HL-60/S4 treated with retinoic acid at 250 ng/mL for 4 days and 3 days (cell line): ENCODE results near the gene RAPGEF5.
"Not testable (repeated sequence)": the region's sequence is repeated elsewhere in the genome, so short reads cannot be mapped to it uniquely, and the experiment has no call there.

Experiments used
- in situ Hi-C: fragments of 300-500 bp; cut with MboI; formaldehyde crosslinking; loops from 2 replicates; pipeline ENCODE4 v1.7.0; 2022; ENCODE audit warnings: low sequenced_read_pairs

Gene RAPGEF5

DNA sequence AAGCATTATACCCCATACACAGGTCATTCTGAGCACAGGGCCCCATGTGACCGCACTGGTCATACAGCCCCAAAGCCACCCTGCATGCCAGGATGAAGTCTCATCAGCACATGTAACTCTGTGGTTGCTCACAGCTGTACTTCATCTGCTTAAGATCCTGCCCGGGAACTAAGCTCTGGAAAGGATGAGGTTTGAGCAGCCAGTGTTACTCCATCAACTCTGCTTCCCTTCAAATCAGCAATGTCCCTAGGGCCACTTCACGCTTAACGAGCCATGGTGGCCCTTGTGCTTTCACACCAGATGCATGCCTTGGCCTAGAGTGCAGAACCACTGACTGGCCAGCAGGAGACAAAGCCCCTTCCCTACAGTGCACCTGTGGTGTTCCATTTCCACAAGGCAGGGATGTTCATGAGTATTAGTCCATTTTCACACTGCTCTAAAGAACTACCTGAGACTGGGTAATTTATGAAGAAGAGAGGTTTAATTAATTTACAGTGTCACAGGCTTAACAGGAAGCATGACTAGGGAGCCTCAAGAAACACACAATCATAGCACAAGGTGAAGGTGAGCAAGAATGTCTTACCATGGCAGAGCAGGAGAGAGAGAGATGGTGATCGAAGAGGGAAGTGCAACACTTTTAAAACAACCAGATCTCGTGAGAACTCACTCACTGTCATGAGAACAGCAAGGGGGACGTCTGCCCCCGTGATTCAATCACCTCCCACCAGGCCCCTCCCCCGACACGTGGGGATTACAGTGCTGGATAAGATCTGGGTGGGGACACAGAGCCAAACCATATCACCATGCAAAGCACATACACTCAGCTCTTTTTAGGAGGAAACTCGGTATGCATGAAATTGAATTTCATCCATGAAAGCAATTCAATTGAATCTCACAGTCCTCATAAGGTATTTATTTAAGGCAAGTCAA is 262.3 kb downstream of the RAPGEF5 start:
- in situ Hi-C loops: no loop called here

DNA sequence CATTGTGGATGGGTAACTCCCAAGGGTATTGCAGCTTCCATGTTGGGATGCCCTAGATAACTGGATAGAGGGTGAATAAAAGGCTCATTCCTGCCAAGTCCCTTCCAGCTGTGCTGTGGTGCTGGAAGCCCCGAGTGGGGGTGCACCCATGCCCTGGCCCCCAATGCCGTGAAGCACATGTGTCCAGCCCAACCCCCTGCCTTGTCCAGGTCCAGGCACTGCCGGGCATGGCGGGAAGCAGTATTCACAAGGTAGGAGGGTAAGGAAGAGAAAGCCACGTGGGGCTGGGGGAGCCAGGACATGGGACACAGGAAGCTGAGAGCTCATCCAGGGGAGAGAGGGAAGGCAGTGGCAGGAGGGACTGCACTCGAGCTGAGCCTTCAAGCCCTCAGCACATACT is 263.0 kb downstream of the RAPGEF5 start:
- in situ Hi-C loops: no loop called here

DNA sequence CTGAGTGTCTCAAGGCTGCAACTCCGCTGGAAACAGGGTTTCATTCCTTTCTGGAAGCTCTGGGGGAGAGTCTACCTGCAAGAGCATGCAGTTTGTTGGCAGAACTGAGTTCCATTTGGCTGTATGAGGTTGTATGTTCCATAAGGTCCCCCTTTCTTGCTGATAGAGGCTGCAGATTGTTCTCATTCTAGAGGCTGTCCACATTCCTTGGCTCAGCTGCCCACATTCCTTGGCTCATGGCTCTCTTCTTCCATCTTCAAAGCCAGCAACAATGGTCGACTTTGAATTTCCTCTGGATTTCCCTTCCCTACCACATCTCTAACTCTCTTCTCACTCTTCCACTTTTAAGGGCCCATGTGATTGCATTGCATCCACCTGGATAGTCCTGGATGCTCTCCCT is 264.0 kb downstream of the RAPGEF5 start:
- in situ Hi-C loops: no loop called here

DNA sequence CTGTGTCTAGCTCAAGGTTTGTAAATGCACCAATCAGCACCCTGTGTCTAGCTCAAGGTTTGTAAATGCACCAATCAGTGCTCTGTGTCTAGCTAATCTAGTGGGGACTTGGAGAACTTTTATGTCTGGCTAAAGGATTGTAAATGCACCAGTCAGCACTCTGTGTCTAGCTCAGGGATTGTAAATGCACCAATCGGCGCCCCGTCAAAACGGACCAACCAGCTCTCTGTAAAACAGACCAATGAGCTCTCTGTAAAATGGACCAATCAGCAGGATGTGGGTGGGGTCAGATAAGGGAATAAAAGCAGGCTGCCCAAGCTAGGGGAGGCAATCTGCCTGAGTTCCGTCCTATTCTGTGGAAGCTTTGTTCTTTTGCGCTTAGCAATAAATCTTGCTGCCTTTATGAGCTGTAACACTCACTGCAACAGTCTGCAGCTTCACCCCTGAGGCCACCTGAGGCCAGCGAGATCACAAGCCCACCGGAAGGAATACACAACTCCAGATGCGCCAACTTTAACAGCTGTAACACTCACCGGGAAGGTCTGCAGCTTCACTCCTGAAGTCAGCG is 265.9 kb downstream of the RAPGEF5 start:
- in situ Hi-C loops: not testable (repeated sequence)

DNA sequence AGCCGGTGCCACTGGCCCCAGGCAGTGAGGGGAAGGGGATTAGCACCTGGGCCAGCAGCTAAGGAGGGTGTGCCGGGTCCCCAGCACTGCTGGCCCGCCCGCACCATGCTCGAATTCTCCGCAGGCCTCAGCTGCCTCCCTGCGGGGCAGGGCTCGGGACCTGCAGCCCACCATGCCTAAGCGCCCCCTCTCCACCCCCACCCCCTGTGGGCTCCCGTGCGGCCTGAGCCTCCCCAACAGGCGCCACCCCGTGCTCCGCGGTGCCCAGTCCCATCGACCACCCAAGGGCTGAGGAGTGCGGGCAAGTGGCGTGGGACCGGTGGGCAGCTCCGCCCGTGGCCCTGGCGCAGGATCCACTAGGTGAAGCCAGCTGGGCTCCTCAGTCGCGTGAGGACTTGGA is 266.4 kb downstream of the RAPGEF5 start:
- in situ Hi-C loops: no loop called here

DNA sequence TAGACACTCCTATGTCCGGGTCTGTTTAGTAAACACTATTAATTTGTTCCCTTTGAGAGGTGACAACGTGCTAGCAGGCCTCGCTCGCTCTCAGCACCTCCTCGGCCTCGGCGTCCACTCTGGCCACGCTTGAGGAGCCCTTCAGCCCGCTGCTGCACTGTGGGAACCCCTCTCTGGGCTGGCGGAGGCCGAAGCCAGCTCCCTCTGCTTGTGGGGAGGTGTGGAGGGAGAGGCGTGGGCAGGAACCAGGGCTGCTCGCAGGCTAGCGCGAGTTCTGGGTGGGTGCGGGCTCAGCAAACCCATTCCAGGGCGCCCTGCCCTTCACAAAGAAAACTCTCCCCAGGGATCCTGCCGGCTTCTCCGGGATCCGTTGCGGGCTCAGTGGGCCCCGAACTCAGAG is 266.8 kb downstream of the RAPGEF5 start:
- in situ Hi-C loops: no loop called here

DNA sequence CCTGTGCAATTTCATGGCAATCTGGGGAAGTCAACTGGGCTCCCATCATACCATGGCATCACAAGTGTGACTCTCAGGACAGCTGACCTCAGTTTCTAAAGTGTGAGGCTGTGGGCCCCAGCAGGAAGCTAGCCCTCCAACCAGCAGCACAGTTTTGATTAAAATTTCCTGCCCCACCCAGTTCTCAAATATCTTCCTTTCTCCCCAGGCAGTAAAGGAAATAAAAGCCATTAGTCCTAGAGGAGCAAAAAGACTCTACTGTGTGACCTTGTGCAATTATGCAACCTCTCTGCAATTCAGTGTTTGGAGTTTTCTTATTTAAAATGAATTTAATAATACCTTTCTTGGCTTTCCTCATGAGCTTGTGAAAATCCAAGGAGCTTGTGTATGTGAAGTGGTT is 268.1 kb downstream of the RAPGEF5 start:
- in situ Hi-C loops: no loop called here

DNA sequence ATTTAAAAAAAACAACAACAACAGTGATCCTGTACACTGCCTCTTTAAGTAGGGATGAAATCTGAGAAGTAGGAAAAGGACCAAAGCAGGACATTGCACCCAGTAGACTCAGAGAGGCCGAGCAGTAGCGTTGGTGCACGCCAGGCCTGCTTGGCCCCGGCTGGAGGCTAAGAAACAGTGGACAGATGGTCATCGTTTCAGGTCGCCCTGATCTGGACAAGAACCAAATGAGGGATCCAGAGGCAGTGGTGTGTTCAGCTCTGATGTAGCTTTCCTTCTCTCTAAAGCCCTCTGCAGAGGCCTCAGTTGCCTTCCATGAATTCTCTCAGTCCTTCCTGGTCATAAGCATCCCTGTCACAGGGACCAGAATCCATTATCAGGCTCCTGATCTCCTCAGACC is 269.1 kb downstream of the RAPGEF5 start:
- in situ Hi-C loops: no loop called here

DNA sequence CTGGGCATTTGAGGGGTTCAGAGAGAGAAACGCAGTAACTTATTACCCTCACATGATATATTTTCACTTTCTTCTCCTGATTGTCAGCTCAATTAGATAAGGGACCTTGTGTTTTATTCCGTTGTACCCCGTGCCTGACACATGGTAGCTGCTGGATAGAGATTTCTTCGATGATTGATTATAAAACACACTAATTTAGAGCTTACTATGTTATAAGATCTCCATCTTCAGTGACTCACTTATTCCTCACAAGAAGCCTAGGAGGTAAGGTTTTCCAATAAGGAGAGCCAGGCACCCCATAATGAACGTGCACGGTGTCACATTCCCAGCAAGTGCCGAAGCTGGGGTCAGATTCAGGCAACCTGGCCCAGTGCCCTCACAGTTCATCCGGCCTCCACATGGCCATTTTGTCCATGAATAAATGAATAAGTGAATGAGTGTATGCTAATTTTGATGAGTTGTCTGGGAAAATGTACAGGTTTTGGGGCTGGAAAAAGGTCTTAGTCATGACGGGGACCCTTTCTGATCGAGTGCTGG is 273.2 kb downstream of the RAPGEF5 start:
- in situ Hi-C loops: no loop called here

DNA sequence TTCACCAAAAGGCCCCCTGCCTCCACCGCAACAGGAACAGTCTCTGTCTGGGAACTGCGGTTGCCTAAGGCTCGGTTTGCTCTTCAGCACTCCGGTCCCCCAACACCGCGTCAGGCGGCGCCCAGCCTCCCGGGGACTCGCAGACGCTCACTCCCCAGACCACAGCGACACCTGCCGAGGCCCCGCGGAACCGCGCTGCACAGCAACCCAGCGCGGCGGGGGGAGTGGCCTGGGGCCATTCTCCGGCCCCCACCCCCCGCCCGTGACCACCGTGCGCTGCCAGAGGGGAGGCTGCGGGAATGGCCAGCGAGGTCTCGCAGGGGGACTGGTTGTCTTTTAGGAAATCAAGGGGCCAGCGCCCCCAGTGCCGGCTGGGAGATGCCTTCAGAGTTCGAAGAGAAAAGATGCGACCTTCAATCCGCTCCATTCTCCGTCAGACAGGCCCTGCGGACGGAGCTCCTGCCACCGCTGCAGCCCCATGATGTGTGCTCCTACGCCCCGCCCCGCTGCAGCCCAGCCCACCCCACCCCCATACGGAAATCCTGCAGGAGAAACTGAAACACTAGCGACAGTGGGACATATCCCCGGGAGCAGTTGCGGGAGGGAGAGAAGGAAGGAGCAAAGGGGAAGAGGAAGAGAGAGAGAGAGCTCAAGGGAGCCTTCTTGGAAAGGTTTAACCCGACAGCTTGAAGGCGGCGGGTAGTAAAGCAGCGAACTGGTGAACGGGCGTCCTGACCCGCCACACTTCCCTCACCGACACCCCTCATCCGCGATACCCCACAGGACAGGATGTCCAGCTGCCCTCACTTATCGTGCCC is 273.9 kb downstream of the RAPGEF5 start:
- in situ Hi-C loops: no loop called here

DNA sequence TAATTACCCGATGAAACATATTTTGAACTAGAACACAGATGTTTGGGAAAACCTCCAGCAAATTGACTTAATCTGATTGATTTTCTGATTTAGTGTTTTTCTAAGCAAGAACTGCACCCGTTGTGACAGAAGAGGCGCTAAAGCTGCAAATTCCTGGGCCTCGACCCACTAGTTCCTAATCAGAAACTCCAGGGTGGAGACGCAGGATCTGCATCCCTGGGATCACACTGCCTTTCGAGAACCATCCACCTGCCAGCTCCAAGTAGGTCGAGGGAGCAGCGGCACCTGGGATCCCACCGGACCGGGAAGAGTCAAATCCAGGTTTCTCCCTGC is 274.4 kb downstream of the RAPGEF5 start:
- in situ Hi-C loops: no loop called here

DNA sequence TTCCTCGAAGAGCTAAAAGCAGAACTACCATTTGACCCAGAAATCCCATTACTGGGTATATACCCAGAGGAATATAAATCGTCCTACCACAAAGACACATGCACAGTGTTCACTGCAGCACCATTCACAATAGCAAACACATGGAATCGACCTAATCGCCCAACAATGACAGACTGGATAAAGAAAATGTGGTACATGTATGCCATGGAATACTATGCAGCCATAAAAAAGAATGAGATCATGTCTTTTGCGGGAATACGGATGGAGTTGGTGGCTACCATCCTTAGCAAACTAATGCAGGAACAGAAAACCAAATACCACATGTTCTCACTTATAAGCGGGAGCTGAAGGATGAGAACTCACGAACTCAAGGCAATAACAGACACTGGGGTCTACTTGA is 276.7 kb downstream of the RAPGEF5 start:
- in situ Hi-C loops: not testable (repeated sequence)

DNA sequence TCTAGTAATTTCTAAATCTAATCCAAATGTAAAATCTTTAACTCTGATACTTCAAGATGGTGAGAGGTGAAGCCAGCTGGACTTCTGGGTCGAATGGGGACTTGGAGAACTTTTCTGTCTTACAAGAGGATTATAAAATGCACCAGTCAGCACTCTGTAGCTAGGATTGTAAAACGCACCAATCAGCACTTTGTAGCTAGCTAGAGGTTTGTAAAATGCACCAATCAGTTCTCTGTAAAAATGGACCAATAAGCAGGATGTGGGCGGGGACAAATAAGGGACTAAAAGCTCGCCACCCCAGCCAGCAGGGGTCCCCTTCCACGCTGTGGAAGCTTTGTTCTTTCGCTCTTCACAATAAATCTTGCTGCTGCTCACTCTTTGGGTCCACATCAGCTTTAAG is 278.1 kb downstream of the RAPGEF5 start:
- in situ Hi-C loops: not testable (repeated sequence)

DNA sequence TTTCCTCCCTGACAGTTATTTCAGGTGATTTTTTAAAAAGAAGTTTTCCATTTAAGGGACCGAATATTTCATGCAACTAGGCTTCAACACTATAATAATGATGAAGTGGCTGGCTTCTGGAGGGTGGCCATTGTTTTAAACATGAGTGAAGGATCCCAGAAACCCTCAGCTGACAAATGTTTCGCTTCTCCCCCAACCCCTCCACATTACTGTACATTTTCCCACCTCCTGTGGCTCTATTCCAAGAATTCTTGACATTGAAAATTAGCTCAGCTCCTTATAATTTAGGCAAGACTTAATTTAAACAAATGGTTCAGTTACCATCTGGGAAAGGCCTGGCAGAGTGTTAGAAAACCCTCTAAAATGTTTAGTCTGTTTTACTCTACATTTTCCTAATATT is 281.4 kb downstream of the RAPGEF5 start:
- in situ Hi-C loops: no loop called here

DNA sequence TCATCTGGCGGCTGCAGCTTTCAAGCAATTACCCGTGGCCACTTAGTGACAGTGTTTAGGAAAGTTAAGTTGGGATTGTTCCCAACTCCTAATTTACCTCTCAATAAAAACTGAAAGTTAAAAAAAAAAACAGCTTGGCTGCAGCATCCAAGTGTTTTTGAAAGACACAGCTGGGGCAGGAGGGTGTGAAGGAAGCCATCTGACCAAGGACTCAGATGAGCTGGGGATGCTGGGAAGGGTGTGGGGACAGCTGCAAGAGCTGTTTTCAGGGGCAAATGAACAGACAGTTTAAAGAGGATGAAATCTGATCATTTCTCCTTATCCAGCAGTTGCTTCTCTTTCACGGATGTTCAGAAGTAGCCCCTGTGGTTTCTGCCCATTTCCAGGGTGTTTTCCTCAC is 282.1 kb downstream of the RAPGEF5 start:
- in situ Hi-C loops: no loop called here
